ENCODE measurements around the gene MARK2.

- no peak for TF ChIP-seq CTCF (IDR thresholded peaks at IDR 0.05)
- TF ChIP-seq POLR2A (IDR thresholded peaks at IDR 0.05): no peak
These were observed 5.9 kb downstream of the MARK2 start for GRCh38 chr11:63844836-63845235.

Data from body of pancreas (tissue), 4 donors.